GM04504 (cell line): ENCODE measurements around the gene MRPL34.

ENCODE experiments used
- DNase-seq: peaks from one replicate; pipeline ENCODE4 v3.0.0-alpha.2; 2012; ENCODE audit warnings: low read depth

Gene MRPL34

DNA sequence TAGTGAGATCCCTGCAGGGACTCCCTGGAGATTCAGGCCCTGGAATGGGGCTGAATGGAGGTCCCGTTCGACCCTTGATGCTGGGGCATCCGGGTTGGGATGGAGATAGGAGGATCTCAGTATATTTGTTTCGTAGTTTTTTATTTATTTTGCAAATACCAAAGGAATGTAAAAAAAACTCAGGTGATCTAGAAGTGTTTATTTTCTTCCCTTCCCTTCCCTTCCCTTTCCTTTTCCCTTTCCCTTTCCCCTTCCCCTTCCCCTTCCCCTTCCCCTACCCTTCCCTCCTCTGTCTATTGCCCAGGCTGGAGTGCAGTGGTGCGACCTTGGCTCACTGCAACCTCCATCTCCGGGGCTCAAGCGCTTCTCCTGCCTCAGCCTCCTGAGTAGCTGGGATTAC, 36.2 kb downstream of the MRPL34 start:
- no peak for DNase-seq

DNA sequence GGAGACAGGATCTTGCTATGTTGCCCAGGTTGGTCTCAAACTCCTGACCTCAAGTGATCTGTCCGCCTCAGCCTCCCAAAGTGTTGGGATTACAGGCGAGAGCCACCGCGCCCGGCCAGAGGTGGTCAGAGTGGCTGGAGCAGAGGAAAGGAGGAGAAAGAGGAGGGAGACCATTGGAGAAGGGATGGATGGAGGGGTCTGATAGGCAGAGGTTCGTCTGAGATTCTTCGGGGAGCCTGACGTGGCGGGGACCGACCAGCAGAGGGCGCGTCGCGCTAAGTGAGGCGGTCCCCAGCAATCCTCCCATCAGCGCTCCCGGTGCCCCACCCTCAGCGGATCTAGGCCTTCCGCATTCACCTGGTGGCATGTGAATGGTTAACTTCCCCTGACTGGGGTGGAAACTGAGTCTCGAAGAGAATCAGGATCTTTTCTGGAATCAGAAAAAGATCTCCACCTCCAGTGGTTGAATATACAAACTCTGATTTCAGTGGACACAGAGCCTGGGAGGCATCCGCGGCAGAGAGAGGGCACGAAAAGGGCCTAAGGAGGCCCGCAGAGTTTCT, 40.5 kb downstream of the MRPL34 start:
- no peak for DNase-seq

DNA sequence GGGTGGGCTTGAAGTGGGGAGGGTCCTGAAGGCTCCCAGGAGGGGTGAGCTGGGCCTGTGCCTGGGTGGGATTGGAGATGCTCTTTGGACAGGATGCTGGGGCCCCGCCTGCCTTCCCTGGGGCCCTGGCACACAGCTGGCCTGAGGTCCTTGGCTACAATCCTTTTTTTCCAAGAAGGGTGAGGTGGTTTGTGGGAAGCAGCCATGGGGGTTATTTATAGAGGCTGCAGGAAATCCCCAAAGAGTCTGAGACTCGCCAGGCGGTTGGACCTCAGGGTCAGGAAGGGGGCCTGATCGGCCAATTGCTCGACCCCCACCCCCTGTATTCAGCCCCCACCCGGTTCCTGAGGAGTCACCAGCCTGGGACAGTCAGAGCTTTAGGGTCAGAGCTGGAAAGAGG, 41.7 kb downstream of the MRPL34 start:
- no peak for DNase-seq

DNA sequence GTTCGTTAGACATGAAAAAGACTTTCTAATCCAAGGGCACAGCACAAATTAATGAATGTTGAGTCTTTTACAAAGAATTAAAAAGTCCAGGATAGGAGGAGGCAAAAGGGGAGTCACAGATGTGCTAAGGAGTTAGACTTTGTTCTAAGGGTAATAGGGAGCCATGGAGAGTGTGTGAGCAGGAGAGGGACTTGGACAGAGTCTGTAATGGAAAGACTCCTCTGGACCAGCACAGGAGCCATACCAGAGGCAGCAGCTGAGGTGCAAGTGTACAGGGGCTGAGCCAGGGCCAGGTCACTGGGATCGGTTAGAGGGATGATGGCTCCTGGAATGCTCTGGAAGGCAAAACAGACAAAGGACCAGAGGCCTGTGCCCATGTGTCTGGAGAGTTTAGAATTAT, 42.2 kb downstream of the MRPL34 start:
- no peak for DNase-seq

DNA sequence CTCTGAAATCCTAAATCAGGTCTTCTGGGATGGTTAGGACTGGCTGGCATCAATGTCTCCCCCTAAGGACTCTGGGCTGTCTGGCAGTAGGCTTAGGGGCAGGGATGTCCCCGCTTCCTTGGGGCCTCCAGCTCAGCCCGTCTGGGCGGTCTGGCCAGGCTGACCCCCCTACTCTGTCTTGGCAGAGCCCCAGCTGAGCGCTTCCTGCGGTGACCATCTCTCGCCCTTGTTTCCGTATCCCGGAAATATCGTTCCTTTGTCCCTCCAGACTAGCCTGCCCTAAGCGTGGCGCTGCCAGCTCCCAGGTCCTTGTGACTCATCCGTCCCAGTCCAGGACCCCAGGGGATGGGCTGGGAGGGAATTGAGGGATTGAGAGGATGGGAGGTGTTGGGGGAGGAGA, 43.0 kb downstream of the MRPL34 start:
- DNase-seq: no peak

DNA sequence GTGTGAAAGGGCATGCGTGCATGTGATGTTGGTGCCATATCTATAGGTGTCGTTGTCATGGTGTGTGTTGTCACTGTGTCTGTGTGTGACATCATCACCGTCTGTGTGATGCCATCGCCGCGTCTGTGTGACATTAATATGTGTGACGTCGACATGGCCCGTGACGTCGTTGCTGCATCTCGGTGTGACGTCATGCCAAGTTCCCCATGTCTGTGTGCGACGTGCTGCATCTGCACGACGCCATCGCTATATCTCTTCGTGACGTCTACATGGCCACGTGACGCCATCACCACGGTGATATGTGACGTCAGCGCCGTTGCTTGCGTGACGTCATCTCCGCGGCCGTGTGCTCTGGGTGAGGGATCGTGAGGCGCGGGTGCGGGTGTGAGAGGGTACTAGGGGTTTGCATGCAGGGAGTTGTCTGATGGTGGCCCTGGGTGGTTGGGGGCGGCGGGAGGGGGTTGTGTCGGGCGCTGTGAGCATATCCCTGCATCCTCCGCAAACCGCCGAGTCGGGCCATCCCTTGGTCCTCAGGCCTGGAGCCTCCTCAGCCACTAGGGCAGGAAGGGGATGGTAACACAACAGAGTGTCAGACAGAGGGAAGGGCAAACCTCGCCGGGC, 46.3 kb downstream of the MRPL34 start:
- DNase-seq: no peak

DNA sequence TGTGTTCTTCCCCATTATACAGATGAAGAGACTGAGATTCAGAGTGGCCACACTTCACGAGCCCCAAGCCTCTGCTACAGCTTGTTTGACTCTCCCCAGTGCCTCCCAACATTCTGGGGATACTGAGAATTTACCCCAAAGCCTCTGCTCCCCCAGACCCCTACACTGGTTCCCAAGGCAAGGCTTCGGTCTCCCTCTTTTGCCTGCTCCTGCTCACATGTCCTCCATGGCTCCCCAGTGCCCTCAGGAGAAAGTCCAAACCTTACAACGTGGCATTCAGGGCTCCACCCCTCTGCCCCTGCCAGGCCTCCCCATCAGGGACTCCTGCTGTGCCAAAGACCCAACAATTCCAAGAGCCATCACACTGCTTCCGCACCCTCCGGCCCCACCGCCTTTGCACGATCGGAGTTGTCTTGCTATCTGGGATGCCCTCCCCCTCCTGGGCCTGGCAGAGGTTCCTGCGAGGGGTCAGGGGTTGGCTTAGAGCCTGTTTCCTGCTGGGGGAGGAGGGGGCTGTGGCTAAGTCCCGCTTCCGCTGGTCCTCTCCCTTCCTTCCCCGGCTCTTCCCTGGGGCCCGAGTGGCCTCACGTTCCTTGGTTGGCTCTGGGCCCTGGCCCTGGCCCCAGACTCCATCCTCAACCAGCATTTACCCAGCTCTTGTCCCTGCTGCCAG, 47.1 kb downstream of the MRPL34 start:
- no peak for DNase-seq

DNA sequence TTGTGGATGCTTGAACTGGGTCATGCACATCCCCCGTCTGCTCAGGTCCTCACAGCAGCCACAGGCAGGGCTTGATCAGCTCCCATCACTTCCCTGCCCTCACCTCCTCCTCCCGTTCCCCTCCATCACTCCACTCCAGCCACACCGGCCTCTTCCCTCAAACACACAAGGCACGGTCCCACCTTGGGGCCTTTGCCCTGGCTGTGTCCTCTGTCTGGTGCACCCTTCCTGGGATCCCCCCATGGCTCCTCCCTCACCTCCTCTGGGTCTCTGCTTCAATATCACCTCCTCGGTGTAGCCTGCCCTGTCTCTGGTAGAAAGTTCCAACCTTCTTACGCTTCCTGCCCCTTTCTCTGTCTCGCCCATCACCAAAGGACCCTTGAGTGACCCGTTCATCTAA, 47.7 kb downstream of the MRPL34 start:
- DNase-seq: no peak
